ENCODE data around the gene EFCAB13.

- no peak for TF ChIP-seq CTCF (IDR thresholded peaks at IDR 0.05)
- TF ChIP-seq POLR2A (IDR thresholded peaks at IDR 0.05), result no peak
These were observed 667 bp downstream of the EFCAB13 start for GRCh38 chr17:47324224-47325020.
